SK-N-SH treated with all-trans-retinoic acid at 6 μM for 48 hours (cell line): ENCODE measurements around the gene TGFA.

Experiments
- TF ChIP-seq, protein P1 (sequence below): fragments of 250-450 bp; sonication (Bioruptor Pico); IDR thresholded peaks from 2 replicates; pipeline ENCODE4 v1.8.0; 2021; ENCODE audit warnings: low read depth, mild to moderate bottlenecking, moderate library complexity, borderline replicate concordance
- TF ChIP-seq, protein P2 (sequence below): fragments of 250-450 bp; sonication (Bioruptor Pico); IDR thresholded peaks from 2 replicates; pipeline ENCODE4 v1.5.0; 2020; ENCODE audit warnings: mild to moderate bottlenecking, moderate library complexity

DNA sequence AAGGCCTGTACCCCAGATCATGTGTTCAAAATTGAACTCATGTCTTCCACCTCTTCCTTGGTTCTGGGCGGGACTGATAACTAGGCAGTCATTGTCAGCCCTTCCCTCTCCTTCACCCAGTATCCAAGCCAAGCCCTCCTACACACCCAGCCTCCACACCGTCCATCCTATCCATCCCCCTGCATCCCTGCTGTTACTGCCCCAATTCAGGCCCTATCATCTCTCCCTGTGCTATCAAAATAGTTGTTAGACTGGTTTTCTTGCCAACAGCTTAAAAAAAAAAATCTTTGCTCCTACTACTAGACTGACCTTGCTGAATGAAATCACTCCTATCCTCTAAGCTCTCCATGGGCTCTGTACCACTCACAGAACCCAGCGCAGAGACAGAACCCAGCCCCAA, 32.8 kb downstream of the TGFA start:
- TF ChIP-seq, protein P1, sequence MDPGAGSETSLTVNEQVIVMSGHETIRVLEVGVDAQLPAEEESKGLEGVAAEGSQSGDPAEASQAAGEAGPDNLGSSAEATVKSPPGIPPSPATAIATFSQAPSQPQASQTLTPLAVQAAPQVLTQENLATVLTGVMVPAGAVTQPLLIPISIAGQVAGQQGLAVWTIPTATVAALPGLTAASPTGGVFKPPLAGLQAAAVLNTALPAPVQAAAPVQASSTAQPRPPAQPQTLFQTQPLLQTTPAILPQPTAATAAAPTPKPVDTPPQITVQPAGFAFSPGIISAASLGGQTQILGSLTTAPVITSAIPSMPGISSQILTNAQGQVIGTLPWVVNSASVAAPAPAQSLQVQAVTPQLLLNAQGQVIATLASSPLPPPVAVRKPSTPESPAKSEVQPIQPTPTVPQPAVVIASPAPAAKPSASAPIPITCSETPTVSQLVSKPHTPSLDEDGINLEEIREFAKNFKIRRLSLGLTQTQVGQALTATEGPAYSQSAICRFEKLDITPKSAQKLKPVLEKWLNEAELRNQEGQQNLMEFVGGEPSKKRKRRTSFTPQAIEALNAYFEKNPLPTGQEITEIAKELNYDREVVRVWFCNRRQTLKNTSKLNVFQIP, result no peak
- TF ChIP-seq, protein P2, sequence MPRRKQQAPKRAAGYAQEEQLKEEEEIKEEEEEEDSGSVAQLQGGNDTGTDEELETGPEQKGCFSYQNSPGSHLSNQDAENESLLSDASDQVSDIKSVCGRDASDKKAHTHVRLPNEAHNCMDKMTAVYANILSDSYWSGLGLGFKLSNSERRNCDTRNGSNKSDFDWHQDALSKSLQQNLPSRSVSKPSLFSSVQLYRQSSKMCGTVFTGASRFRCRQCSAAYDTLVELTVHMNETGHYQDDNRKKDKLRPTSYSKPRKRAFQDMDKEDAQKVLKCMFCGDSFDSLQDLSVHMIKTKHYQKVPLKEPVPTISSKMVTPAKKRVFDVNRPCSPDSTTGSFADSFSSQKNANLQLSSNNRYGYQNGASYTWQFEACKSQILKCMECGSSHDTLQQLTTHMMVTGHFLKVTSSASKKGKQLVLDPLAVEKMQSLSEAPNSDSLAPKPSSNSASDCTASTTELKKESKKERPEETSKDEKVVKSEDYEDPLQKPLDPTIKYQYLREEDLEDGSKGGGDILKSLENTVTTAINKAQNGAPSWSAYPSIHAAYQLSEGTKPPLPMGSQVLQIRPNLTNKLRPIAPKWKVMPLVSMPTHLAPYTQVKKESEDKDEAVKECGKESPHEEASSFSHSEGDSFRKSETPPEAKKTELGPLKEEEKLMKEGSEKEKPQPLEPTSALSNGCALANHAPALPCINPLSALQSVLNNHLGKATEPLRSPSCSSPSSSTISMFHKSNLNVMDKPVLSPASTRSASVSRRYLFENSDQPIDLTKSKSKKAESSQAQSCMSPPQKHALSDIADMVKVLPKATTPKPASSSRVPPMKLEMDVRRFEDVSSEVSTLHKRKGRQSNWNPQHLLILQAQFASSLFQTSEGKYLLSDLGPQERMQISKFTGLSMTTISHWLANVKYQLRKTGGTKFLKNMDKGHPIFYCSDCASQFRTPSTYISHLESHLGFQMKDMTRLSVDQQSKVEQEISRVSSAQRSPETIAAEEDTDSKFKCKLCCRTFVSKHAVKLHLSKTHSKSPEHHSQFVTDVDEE, result no peak
